Neural progenitor cell (in vitro differentiated cells): ENCODE data around the gene FAM20C.

ENCODE experiments used
- EZH2 ChIP-seq: fragments of 200-600 bp; sonication (generic); IDR thresholded peaks from 2 replicates; pipeline ENCODE4 v1.6.1; 2017; ENCODE audit warnings: antibody characterized with exemption, mild to moderate bottlenecking, moderate library complexity
- TF ChIP-seq, protein P1 (sequence below): fragments of 200-600 bp; sonication (generic); IDR thresholded peaks from 2 replicates; pipeline ENCODE4 v1.5.1; 2017; ENCODE audit warnings: antibody characterized with exemption, mild to moderate bottlenecking

DNA sequence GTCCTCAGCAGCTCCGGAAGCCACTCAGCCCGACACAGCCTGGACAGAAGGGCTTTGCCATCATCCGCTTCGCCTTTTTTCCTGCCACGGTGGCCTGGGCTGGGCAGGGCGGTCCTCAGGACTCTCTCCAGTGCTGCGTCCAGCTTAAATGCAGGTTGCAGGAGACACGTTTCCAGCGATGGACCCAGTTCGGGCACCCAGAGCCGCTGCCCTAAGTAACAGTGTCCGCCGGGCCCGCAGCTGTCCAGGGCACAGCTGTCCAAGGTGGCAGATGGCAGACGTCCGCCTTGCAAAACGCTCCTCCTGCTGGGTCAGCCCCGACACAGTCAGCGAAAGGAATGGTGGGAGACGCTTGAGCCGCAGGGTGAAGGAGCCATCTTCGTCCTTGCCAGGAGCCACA, 60.6 kb downstream of the FAM20C start:
- TF ChIP-seq EZH2 = no peak
- TF ChIP-seq, protein P1, sequence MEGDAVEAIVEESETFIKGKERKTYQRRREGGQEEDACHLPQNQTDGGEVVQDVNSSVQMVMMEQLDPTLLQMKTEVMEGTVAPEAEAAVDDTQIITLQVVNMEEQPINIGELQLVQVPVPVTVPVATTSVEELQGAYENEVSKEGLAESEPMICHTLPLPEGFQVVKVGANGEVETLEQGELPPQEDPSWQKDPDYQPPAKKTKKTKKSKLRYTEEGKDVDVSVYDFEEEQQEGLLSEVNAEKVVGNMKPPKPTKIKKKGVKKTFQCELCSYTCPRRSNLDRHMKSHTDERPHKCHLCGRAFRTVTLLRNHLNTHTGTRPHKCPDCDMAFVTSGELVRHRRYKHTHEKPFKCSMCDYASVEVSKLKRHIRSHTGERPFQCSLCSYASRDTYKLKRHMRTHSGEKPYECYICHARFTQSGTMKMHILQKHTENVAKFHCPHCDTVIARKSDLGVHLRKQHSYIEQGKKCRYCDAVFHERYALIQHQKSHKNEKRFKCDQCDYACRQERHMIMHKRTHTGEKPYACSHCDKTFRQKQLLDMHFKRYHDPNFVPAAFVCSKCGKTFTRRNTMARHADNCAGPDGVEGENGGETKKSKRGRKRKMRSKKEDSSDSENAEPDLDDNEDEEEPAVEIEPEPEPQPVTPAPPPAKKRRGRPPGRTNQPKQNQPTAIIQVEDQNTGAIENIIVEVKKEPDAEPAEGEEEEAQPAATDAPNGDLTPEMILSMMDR = no peak
